22Rv1 (cell line): ENCODE results near the gene RRP9.

ENCODE experiments used
- H3K27ac ChIP-seq: fragments of 450-650 bp; 2 replicates; pipeline ENCODE4 v1.5.1; 2017
- ZFX ChIP-seq: fragments of 450-650 bp; IDR thresholded peaks from 2 replicates; pipeline ENCODE4 v1.6.1; 2017; ENCODE audit warnings: antibody characterized with exemption, borderline replicate concordance
- TF ChIP-seq, protein P1 (sequence below): fragments of 450-650 bp; IDR thresholded peaks from 2 replicates; pipeline ENCODE4 v1.5.1; 2017; ENCODE audit warnings: mild to moderate bottlenecking

The RRP9 gene

GRCh38 chr3:51953445-51953844, 11.7 kb upstream of the RRP9 start:
- TF ChIP-seq, protein P1, sequence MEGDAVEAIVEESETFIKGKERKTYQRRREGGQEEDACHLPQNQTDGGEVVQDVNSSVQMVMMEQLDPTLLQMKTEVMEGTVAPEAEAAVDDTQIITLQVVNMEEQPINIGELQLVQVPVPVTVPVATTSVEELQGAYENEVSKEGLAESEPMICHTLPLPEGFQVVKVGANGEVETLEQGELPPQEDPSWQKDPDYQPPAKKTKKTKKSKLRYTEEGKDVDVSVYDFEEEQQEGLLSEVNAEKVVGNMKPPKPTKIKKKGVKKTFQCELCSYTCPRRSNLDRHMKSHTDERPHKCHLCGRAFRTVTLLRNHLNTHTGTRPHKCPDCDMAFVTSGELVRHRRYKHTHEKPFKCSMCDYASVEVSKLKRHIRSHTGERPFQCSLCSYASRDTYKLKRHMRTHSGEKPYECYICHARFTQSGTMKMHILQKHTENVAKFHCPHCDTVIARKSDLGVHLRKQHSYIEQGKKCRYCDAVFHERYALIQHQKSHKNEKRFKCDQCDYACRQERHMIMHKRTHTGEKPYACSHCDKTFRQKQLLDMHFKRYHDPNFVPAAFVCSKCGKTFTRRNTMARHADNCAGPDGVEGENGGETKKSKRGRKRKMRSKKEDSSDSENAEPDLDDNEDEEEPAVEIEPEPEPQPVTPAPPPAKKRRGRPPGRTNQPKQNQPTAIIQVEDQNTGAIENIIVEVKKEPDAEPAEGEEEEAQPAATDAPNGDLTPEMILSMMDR, result no peak
- no peak for TF ChIP-seq ZFX
- H3K27ac ChIP-seq, result no peak overlapping the region

DNA sequence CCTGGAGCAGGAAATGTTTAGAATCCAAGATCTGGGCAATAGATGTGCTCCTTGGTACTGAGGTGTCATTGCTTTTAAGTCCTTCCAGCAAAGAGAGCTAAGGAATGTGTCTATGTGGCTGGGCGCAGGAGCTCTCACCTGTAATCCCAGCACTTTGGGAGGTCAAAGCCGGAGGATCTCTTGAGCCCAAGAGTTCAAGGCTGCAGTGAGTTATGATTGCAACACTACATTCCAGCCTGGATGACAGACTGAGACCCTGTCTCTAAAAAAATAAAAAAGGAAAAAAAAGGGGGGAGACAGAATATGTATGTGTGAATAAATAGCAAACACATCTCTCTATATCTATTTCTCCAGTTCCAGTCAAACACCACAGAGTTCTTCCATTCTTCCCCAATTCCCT, 9.2 kb upstream of the RRP9 start:
- H3K27ac ChIP-seq, result no peak overlapping the region
- TF ChIP-seq, protein P1, result no peak
- TF ChIP-seq ZFX, result no peak

- TF ChIP-seq, protein P1, result no peak
- TF ChIP-seq ZFX, result no peak
- no peak overlapping the region for H3K27ac ChIP-seq
These were observed 7.4 kb upstream of the RRP9 start for GRCh38 chr3:51949121-51949520.

DNA sequence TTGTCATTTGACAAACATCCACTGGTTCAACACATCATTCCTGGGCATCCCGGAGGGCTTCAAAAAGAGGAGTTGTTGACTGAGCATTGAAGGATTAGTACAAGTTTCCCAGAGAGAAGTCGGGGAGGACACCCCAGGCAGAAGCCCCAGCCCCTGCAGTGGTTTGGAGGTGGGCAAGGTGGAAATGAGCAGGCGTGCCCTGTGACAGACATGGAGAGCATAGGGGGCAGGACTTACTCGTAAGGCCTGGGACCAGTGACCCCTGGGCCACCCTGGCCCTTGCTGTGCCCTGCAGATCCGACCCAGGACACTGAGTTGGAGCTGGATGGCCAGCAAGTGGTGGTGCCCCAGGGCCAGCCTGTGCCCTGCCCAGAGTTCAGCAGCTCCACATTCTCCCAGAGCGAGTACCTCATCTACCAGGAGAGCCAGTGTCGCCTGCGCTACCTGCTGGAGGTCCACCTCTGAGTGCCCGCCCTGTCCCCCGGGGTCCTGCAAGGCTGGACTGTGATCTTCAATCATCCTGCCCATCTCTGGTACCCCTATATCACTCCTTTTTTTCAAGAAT, 6.4 kb upstream of the RRP9 start:
- H3K27ac ChIP-seq, result no peak overlapping the region
- TF ChIP-seq, protein P1, result no peak
- TF ChIP-seq ZFX, result no peak

DNA sequence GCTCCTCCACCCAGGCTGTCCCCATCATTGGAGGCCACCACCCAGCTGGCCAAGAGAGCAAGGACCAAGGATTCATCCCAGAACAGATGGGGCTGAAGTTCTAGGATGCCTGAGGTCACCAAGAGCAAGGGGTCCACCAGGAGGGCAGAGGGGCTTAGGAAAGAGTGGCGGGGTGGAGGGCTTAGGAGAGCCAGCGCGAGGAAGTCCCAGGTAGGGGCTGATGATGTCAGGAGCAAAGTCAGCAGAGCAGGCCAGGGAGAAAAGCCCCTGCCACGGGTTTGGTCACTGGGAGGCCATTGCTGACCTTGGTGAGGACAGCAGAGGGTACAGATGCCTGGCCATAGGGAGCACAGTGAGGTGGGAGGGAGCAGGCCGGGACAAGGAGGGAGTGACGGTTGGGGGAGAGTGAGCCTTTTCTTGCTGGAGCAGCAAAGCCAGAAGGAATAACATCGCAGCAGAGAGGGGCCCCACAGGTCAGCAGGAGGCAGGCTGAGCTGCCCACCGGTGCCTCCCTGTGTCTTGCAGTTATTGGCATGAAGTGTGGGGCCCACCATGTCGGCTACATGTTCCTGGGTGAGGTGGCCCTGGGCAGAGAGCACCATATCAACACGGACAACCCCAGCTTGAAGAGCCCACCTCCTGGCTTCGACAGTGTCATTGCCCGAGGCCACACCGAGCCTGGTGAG, 5.7 kb upstream of the RRP9 start:
- H3K27ac ChIP-seq, result no peak overlapping the region
- TF ChIP-seq ZFX, result no peak
- TF ChIP-seq, protein P1, result no peak

- no peak for TF ChIP-seq ZFX
- TF ChIP-seq, protein P1, result no peak
- H3K27ac ChIP-seq, result no peak overlapping the region
These were observed 5.1 kb upstream of the RRP9 start for GRCh38 chr3:51946796-51947195.

DNA sequence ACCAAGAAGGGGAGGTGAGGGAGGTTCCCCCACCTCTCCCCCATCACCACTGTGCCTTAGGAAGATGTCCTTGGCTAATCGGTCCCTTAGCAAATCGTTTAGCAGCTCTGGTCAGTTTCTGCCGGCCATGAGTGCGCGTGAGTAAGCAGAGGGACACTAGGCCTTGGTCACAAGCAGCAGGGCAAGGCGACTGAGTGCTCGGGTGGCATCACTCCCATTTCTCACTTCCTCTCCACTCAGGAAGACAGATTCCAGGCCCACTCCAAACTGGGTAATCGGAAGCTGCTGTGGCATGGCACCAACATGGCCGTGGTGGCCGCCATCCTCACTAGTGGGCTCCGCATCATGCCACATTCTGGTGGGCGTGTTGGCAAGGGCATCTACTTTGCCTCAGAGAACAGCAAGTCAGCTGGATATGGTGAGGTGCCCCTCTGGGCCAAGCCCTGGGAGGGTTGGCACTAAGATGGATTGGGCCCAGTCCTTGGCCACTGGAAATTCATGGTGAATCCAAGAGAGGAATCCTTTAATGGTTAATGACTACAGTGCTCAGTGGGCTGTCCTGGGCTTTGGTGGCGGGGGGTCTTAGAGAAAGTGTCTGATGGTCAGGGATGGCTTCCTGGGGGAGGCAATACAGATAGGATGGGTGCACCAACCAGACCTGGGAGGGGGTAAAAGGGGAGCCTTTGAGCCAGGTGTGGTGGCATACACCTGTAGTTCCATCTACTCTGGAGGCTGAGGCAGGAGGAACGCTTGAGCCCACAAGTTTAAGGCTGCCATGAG, 4.4 kb upstream of the RRP9 start:
- TF ChIP-seq, protein P1, result no peak
- no peak for TF ChIP-seq ZFX
- H3K27ac ChIP-seq, result no peak overlapping the region
